ENCODE measurements around the gene ANO1. TPM values are rescaled to one million over a fixed set of nuclear protein-coding genes. Genes with fewer than 3 reads are reported as not detected.
"Not testable (repeated sequence)": the region's sequence is repeated elsewhere in the genome, so short reads cannot be mapped to it uniquely, and the experiment has no call there.

ANO1 gene
- total RNA-seq, 1 experiment from 2014 or later: 0.99 TPM

DNA sequence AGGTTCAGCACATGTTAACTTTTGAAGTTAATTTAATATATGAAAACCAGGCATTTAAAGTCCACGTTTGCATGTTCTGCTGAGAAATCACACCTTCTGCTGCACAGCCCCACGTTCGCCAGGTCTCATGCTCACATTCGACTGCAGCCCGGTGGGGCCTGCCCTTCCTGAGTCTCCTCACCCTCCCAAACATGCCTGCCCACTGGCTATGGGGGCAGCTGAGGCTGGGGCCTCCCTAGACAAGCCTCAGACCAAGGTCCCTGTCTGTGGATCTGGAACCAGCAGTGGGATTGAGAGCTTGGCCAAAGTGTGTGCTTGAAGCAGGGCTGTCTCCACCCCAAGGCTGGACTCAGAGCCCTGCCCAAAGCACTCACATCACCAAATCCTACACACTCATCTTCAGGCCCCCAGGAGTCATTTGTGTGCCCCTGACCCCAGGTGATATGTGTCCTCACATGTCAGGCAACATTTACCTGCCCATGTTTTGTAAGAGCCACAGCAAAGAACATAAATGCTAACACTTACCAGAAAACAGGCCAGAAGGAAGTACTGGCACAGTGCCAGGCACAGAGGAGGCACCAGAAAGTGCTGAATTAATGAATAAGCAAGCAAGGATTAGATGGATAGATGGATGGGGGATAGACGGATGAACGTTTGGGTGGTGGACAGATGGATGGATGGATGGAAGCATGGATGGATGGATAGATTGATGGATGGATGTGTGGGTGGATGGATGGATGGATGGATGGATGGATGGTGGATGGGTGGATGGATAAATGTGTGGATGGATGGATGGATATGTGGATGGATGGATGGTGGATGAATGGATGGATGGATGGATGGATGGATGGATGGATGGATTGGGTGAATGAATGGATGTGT lies 115.5 kb downstream of the ANO1 start:
- DNase-seq: no peak
- no peaks in the 10 kb centered on the region for H3K36me3 ChIP-seq

DNA sequence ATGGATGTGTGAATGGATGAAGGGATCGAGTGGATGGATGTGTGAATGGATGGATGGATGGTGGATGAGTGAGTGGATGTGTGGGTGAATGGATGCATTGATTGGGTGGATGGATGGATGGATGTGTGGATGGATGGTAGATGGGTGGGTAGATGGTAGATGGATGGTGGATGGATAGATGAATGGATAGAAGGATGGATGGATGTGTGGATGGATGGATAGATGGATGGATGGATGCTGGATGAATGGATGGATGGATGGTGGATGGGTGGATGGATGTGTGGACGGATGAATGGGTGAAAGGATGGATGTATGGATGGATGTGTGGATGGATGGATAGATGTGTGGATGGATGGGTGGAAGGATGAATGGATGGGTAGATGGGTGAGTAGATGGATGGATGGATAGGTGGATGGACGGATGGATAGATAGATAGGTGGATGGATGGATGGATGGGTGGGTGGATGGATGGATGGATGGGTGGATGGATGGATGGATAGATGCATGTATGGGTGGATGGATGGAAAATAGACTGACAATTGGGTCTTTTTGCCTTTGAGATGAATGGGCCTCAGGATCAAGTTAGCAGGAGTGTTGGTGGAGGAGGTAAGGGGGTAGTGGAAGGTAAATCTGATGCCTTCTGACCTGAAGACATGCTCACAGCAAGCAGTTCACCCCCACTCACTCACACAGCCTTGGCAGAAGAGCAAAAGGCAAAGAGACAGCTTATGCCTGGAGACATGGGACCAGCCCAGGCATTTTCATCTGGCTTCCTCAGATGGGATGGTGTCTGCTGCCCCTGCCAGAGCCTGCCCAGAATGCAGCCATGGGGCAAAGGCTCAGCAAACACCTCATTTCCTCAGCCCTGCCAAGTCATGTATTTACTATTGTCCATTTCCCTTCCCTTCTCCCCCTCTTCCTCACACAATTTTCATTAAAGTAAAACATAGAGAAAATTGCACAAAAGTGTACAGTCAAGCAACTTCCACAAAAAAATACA lies 117.0 kb downstream of the ANO1 start:
- Histone ChIP-seq H3K4me3 (no peak overlapping the region), H3K36me3 (no peaks in the 10 kb centered on the region), H3K9me3 (no peaks in the 10 kb centered on the region), H3K27me3 (no peaks in the 10 kb centered on the region)
- peak; percentile 32 for DNase-seq

More for the DNA sequence above, 115.5 kb downstream of the ANO1 start:
- Histone ChIP-seq H3K9me3 (no peaks in the 10 kb centered on the region), H3K4me3 (no peak overlapping the region), H3K27me3 (no peaks in the 10 kb centered on the region)

DNA sequence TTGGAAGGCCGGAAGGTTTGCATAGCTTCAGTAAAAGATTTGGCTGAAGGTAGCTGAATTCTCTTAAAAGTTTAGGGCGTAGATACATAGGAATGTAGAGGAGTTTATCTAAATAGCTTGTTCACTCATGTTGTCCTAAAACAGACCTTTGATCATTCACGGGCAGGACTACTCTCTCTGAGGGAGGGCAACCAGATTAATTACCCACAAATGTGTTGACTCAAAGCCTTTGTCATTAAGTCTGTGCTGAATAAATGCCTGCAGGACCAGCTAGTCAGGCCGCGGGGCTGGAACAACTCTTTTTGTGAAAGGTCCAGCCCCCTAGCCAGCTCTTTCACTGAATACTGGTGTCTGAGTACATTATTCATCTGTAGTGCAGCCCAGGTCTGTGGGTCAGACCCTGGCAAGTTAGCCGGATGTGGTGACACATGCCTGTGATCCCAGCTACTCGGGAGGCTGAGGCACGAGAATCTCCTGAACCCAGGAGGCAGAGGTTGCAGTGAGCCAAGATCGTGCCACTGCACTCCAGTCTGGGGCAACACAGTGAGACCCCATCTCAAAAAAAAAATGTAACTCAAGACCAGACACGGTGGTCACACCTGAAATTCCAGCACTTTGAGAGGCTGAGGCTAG lies 122.2 kb downstream of the ANO1 start:
- no peaks in the 10 kb centered on the region for H3K9me3 ChIP-seq
- DNase-seq: peak; percentile 66
- no peak overlapping the region for H3K4me3 ChIP-seq
- H3K36me3 ChIP-seq: peaks cover 16% of the 10 kb centered on the region
- H3K27me3 ChIP-seq: no peaks in the 10 kb centered on the region

DNA sequence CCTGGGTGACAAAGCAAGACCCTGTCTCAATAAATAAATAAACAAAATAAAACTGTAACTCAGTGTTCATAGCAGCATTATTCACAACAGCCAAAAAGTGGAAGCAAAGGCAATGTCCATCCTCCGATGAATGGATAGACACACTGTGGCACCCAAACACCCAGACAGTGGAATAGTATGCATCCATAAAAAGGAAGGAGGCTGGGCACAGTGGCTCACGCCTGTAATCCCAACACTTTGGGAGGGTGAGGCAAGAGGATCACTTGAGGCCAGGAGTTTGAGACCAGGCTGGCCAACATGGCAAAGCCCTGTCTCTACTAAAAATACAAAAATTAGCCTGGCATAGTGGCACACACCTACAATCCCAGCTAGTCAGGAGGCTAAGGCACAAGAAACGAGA lies 122.9 kb downstream of the ANO1 start:
- H3K27me3 ChIP-seq, DNase-seq, H3K4me3 ChIP-seq, H3K9me3 ChIP-seq: not testable (repeated sequence)
- peaks cover 23% of the 10 kb centered on the region for H3K36me3 ChIP-seq

- DNase-seq: no peak
- Histone ChIP-seq H3K27me3 (no peaks in the 10 kb centered on the region), H3K36me3 (peaks cover 33% of the 10 kb centered on the region), H3K9me3 (no peaks in the 10 kb centered on the region), H3K4me3 (peak overlapping the region; percentile 99)
These were observed 124.1 kb downstream of the ANO1 start for GRCh38 chr11:70201882-70202861.

DNA sequence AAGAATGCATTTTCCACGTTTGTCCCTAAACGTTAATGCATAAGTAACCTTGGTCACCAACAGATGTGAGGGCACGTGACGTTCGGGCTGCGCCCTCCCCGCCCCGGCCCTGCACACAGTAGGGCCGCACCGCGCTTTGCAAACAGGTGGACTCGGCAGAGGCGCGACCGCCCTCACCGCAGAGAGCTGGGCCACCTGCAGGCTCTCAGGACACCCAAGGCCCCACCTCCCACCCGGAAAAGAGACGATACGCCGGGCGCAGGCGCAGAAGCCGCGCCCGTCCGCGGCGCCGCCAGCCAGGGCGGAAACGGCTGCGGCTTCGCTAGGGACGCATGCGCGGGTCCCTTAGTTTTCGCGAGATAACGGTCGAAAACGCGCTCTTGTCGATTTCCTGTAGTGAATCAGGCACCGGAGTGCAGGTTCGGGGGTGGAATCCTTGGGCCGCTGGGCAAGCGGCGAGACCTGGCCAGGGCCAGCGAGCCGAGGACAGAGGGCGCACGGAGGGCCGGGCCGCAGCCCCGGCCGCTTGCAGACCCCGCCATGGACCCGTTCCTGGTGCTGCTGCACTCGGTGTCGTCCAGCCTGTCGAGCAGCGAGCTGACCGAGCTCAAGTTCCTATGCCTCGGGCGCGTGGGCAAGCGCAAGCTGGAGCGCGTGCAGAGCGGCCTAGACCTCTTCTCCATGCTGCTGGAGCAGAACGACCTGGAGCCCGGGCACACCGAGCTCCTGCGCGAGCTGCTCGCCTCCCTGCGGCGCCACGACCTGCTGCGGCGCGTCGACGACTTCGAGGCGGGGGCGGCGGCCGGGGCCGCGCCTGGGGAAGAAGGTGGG lies 125.0 kb downstream of the ANO1 start, which contains the start of gene FADD:
Gene FADD (plus strand): TSS at position 377 of the 831 bp plus-strand sequence. CDS start 164 bp downstream, at position 541.
- peaks cover 40% of the 10 kb centered on the region for H3K36me3 ChIP-seq

GRCh38 chr11:70203751-70204465 lies 125.8 kb downstream of the ANO1 start:
- Histone ChIP-seq H3K4me3 (peak overlapping the region; percentile 99), H3K27me3 (no peaks in the 10 kb centered on the region), H3K36me3 (peaks cover 46% of the 10 kb centered on the region), H3K9me3 (no peaks in the 10 kb centered on the region)
- DNase-seq: peak; percentile 78

More for the DNA sequence above, 125.0 kb downstream of the ANO1 start, which contains the start of gene FADD:
- peak; percentile 89 for DNase-seq
- Histone ChIP-seq H3K9me3 (no peaks in the 10 kb centered on the region), H3K27me3 (no peaks in the 10 kb centered on the region), H3K4me3 (peak within 1 kb of the TSS; percentile 99)

DNA sequence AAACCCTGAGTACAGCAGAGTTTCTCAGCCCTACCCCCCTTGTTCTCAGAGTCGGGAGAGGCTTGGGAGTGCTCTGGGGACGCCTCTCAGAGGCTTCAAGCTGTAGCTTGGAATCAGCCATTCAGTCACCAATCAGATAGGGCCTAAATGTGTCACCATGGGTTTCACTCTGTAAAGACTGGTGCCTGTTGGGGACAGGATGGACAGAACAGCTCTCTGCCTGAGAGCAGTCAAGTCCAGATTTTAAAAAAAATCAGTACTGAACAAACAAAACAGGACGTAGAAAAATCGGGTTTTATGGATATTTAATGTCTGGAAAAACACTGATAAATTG lies 126.3 kb downstream of the ANO1 start:
- peaks cover 48% of the 10 kb centered on the region for H3K36me3 ChIP-seq
- no peaks in the 10 kb centered on the region for H3K27me3 ChIP-seq
- no peak for DNase-seq
- peak overlapping the region; percentile 99 for H3K4me3 ChIP-seq
- no peaks in the 10 kb centered on the region for H3K9me3 ChIP-seq

GRCh38 chr11:70205049-70205725 lies 127.1 kb downstream of the ANO1 start:
- Histone ChIP-seq H3K4me3 (no peak overlapping the region), H3K36me3 (peaks cover 48% of the 10 kb centered on the region), H3K9me3 (no peaks in the 10 kb centered on the region), H3K27me3 (no peaks in the 10 kb centered on the region)
- DNase-seq: no peak

DNA sequence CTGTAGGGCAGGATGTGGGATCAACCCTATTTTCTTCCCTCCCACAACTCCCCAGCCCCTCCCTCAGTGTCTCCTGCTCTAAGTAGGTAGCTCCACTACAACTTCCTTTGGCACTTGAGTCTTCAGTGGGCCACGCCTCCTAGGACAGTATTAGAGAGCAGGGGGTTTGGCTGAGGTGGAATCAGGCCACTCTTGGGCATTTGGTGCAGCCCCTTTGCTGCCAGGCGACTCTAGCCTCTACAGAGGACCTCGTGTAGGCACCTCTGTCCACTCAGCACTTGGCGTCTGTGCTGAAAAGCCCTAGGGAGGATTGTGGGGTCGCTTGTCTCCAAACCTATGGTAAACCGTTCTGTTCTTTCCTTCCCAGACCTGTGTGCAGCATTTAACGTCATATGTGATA lies 127.6 kb downstream of the ANO1 start:
- DNase-seq: no peak
- Histone ChIP-seq H3K27me3 (no peaks in the 10 kb centered on the region), H3K9me3 (no peaks in the 10 kb centered on the region), H3K36me3 (peaks cover 48% of the 10 kb centered on the region), H3K4me3 (no peak overlapping the region)

DNA sequence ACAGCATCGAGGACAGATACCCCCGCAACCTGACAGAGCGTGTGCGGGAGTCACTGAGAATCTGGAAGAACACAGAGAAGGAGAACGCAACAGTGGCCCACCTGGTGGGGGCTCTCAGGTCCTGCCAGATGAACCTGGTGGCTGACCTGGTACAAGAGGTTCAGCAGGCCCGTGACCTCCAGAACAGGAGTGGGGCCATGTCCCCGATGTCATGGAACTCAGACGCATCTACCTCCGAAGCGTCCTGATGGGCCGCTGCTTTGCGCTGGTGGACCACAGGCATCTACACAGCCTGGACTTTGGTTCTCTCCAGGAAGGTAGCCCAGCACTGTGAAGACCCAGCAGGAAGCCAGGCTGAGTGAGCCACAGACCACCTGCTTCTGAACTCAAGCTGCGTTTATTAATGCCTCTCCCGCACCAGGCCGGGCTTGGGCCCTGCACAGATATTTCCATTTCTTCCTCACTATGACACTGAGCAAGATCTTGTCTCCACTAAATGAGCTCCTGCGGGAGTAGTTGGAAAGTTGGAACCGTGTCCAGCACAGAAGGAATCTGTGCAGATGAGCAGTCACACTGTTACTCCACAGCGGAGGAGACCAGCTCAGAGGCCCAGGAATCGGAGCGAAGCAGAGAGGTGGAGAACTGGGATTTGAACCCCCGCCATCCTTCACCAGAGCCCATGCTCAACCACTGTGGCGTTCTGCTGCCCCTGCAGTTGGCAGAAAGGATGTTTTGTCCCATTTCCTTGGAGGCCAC lies 128.3 kb downstream of the ANO1 start:
- Histone ChIP-seq H3K36me3 (peaks cover 48% of the 10 kb centered on the region), H3K27me3 (no peaks in the 10 kb centered on the region), H3K9me3 (no peaks in the 10 kb centered on the region), H3K4me3 (no peak overlapping the region)
- no peak for DNase-seq

DNA sequence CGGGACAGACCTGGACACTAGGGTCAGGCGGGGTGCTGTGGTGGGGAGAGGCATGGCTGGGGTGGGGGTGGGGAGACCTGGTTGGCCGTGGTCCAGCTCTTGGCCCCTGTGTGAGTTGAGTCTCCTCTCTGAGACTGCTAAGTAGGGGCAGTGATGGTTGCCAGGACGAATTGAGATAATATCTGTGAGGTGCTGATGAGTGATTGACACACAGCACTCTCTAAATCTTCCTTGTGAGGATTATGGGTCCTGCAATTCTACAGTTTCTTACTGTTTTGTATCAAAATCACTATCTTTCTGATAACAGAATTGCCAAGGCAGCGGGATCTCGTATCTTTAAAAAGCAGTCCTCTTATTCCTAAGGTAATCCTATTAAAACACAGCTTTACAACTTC lies 128.9 kb downstream of the ANO1 start:
- Histone ChIP-seq H3K9me3 (no peaks in the 10 kb centered on the region), H3K36me3 (peaks cover 48% of the 10 kb centered on the region), H3K4me3 (no peak overlapping the region), H3K27me3 (no peaks in the 10 kb centered on the region)
- no peak for DNase-seq

- Histone ChIP-seq H3K27me3 (no peaks in the 10 kb centered on the region), H3K9me3 (no peaks in the 10 kb centered on the region), H3K4me3 (no peak overlapping the region), H3K36me3 (peaks cover 48% of the 10 kb centered on the region)
- DNase-seq: no peak
These were observed 129.5 kb downstream of the ANO1 start for GRCh38 chr11:70207531-70208131.

Data from MG63 (cell line).